Activated CD4-positive, alpha-beta T cell treated with anti-CD3 and anti-CD28 coated beads for 1 hour (primary cell): ENCODE measurements around the gene C1QTNF5.
A peak's percentile ranks its signal among the peaks of the same experiment; 100 is the strongest.

ENCODE experiments used
- DNase-seq: peaks from one replicate; pipeline ENCODE4 v3.0.0-alpha.2; 2020

C1QTNF5 gene

GRCh38 chr11:119316729-119317591 lies 23.7 kb downstream of the C1QTNF5 start, which contains the start of gene MCAM:
TSS of gene MCAM (minus strand) at chr11:119317130. CDS start at chr11:119317101, 29 bp downstream.
- no peak for DNase-seq

GRCh38 chr11:119316016-119316728 lies 24.5 kb downstream of the C1QTNF5 start:
- DNase-seq, result no peak

GRCh38 chr11:119315131-119316015 lies 25.3 kb downstream of the C1QTNF5 start:
- DNase-seq, result peak; percentile 36

- no peak for DNase-seq
Observed at GRCh38 chr11:119314726-119315125, 26.0 kb downstream of the C1QTNF5 start.

- DNase-seq, result no peak
Observed at GRCh38 chr11:119310682-119311052, 30.0 kb downstream of the C1QTNF5 start.

- DNase-seq, result no peak
Observed at GRCh38 chr11:119309953-119310681, 30.6 kb downstream of the C1QTNF5 start.

GRCh38 chr11:119309411-119309810 lies 31.3 kb downstream of the C1QTNF5 start:
- DNase-seq, result no peak

GRCh38 chr11:119307974-119308373 lies 32.7 kb downstream of the C1QTNF5 start:
- no peak for DNase-seq

GRCh38 chr11:119307219-119307618 lies 33.5 kb downstream of the C1QTNF5 start:
- DNase-seq, result no peak

GRCh38 chr11:119306373-119306890 lies 34.3 kb downstream of the C1QTNF5 start:
- DNase-seq, result no peak

GRCh38 chr11:119305556-119306372 lies 34.9 kb downstream of the C1QTNF5 start:
- DNase-seq, result no peak

- no peak for DNase-seq
Observed at GRCh38 chr11:119303227-119303718, 37.4 kb downstream of the C1QTNF5 start.

GRCh38 chr11:119300198-119300964 lies 40.3 kb downstream of the C1QTNF5 start:
- DNase-seq, result no peak

- no peak for DNase-seq
Observed at GRCh38 chr11:119299416-119299815, 41.3 kb downstream of the C1QTNF5 start.

- no peak for DNase-seq
Observed at GRCh38 chr11:119298726-119299125, 42.0 kb downstream of the C1QTNF5 start.

GRCh38 chr11:119297938-119298337 lies 42.7 kb downstream of the C1QTNF5 start:
- no peak for DNase-seq

GRCh38 chr11:119295178-119295577 lies 45.5 kb downstream of the C1QTNF5 start:
- no peak for DNase-seq

- DNase-seq, result no peak
Observed at GRCh38 chr11:119293461-119293860, 47.2 kb downstream of the C1QTNF5 start.

GRCh38 chr11:119290894-119291497 lies 49.7 kb downstream of the C1QTNF5 start:
- DNase-seq, result no peak
